ENCODE results near the gene KDM5B.

DNA sequence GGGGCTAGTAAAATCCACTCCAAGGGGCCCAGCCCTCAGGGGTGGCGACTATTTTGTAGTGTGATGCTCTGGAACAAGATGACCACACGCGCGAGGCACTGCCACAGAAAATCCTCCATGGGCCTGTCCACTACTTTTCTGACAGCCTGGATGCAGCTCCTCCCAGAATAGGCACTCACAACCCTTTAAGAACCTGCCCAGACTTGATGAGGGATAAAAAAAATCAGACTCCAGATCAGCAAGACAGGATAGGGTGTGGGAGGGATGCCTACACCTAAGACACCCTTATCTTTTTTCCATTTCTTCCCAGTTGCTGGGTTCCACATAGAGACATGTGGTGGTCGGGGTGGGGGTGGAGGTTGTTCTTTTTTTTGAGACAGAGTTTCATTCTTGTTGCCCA, 36.0 kb upstream of the KDM5B start:
- no peak for TF ChIP-seq ZNF274 (IDR thresholded peaks at IDR 0.05; ENCODE audit: low read depth, low read length)
- TF ChIP-seq SUZ12 (IDR thresholded peaks at IDR 0.05; ENCODE audit: extremely low read depth, insufficient read depth, insufficient read length) = no peak
- no peak for TF ChIP-seq YY1 (IDR thresholded peaks at IDR 0.05; ENCODE audit: insufficient read depth, insufficient read length)

Measured in NT2/D1 (cell line).